ENCODE measurements around the gene NAV3. TPM values are rescaled to one million over a fixed set of nuclear protein-coding genes. Genes with fewer than 3 reads are reported as not detected.

NAV3 gene
- total RNA-seq, 1 experiment from 2014 or later, result 3.0 TPM

DNA sequence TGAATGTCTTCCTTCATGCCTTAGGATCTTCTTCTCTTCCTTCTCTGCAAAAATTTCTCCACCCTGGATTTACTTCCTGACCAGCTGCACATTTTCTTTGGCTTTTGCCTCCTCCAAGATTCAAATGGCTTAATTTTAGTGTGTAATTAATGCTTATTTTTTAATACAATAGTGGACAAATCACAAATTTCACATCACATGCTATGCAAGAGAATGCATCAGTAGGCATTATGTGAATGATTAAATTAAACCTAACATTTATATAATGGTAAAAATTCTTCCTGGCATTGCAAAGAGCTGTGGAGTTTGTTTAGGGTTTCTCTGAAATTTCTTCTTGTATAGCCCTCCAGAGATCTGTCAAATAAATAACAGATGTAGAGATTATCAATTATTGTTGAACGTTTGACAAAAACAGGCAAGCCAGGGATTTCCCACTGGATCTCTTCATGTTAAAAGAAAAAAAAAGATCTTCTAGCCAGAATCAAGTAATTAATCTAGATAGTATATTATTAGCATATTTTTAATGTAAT lies 84.4 kb downstream of the NAV3 start:
- H3K79me1 ChIP-seq (ENCODE audit: insufficient read depth, low read depth, low read length, poor library complexity, severe bottlenecking), result no peaks in the 10 kb centered on the region
- no peak overlapping the region for H3K23ac ChIP-seq (ENCODE audit: insufficient read length, low read depth, low read length)
- H3K14ac ChIP-seq (ENCODE audit: insufficient read depth, low read length), result no peak overlapping the region
- H4K5ac ChIP-seq (ENCODE audit: insufficient read length, low read depth, low read length), result no peak overlapping the region
- H3K27me3 ChIP-seq (ENCODE audit: insufficient read depth, low read length), result no peaks in the 10 kb centered on the region
- H3K9me3 ChIP-seq (ENCODE audit: control insufficient read depth, low read depth, low read length), result no peaks in the 10 kb centered on the region
- TF ChIP-seq CTCF (conservative IDR thresholded peaks at IDR 0.05), result no peak
- H4K91ac ChIP-seq (ENCODE audit: insufficient read length, low read depth, low read length), result no peak overlapping the region
- H3K79me2 ChIP-seq (ENCODE audit: insufficient read depth, low read length), result no peaks in the 10 kb centered on the region
- Mint-ChIP-seq H3K9me3 (no peaks in the 10 kb centered on the region), H3K4me1 (peaks cover 0 to 3% of the 10 kb centered on the region in 2 experiments; a peak in 2 of 4 replicates), H3K4me3 (no peak overlapping the region), H3K27ac (no peak overlapping the region), H3K36me3 (ENCODE audit: insufficient read depth in 1 of 3, low read depth in 3 of 3) (no peaks in the 10 kb centered on the region), H3K27me3 (ENCODE audit: low read depth) (no peaks in the 10 kb centered on the region)
- no peak overlapping the region for H3T11ph ChIP-seq (ENCODE audit: low read length)
- H4K8ac ChIP-seq (replicated peaks; ENCODE audit: insufficient read length, low read depth, low read length), result no peak overlapping the region
- no peak overlapping the region for H2BK5ac ChIP-seq (ENCODE audit: insufficient read length, low read length)
- H3K23me2 ChIP-seq (ENCODE audit: insufficient read length, low read depth, low read length, poor library complexity, severe bottlenecking), result no peaks in the 10 kb centered on the region
- H3K18ac ChIP-seq (ENCODE audit: insufficient read length, low read depth, low read length), result no peak overlapping the region
- H3K9ac ChIP-seq (ENCODE audit: extremely low read depth, insufficient read length, low read length), result no peak overlapping the region
- no peak overlapping the region for H2BK15ac ChIP-seq (ENCODE audit: low read depth, low read length)
- no peak overlapping the region for H3K4me2 ChIP-seq (ENCODE audit: insufficient read depth, insufficient read length, low read length)
- no peaks in the 10 kb centered on the region; the same call in 1 of the 2 replicates for H3K4me1 ChIP-seq (ENCODE audit: insufficient read depth, low read length)
- DNase-seq, result no peak
- no peak overlapping the region for H3K27ac ChIP-seq (ENCODE audit: insufficient read length, low read depth, low read length)
- H3K4ac ChIP-seq (ENCODE audit: low read depth, low read length), result no peak overlapping the region
- no peak overlapping the region for H2BK20ac ChIP-seq (ENCODE audit: low read depth, low read length, poor library complexity, severe bottlenecking)
- H2AFZ ChIP-seq (ENCODE audit: low read length), result no peak overlapping the region
- WGBS (ENCODE audit: extremely low coverage, insufficient read length, low lambda C conversion rate), result no CpG with 5 or more reads among the region's 1 CpG
- no peak overlapping the region for H2BK12ac ChIP-seq (ENCODE audit: insufficient read length, low read depth, low read length)
- no peak overlapping the region for H2AK5ac ChIP-seq (ENCODE audit: insufficient read length, low read length)
- H2BK120ac ChIP-seq (ENCODE audit: low read depth, low read length, poor library complexity, severe bottlenecking), result no peak overlapping the region
- H3K56ac ChIP-seq (ENCODE audit: insufficient read length, low read depth, low read length), result no peak overlapping the region
- H4K20me1 ChIP-seq (ENCODE audit: control insufficient read depth, insufficient read depth, insufficient read length), result no peaks in the 10 kb centered on the region
